Measurements from ENCODE around the gene CCDC141. TPM values are rescaled to one million over a fixed set of nuclear protein-coding genes. Genes with fewer than 3 reads are reported as not detected.

Gene CCDC141
- total RNA-seq, 2 donors from 2014 or later, result 0.42 to 1.0 TPM

DNA sequence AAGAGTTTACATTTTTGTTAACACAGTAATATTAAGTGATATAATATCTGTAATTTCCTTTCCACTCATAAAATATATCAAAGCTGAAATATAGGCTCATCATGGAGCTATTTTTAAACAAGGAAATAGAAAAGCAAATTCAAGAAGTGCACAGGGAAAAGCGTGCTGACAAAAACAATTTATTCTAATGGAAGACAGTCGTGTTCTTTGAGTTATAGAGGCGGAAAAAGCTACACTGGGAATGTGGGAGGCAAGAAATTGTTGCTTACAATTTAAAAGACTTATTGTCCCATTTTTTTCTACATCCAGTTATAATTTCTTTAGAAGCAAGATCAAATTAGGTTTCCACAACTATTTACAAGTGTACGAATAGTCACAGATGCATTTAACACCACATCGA lies 239.5 kb downstream of the CCDC141 start:
- H3K27ac ChIP-seq, result no peak overlapping the region
- TF ChIP-seq CTCF (IDR thresholded peaks at IDR 0.05), result no peak

DNA sequence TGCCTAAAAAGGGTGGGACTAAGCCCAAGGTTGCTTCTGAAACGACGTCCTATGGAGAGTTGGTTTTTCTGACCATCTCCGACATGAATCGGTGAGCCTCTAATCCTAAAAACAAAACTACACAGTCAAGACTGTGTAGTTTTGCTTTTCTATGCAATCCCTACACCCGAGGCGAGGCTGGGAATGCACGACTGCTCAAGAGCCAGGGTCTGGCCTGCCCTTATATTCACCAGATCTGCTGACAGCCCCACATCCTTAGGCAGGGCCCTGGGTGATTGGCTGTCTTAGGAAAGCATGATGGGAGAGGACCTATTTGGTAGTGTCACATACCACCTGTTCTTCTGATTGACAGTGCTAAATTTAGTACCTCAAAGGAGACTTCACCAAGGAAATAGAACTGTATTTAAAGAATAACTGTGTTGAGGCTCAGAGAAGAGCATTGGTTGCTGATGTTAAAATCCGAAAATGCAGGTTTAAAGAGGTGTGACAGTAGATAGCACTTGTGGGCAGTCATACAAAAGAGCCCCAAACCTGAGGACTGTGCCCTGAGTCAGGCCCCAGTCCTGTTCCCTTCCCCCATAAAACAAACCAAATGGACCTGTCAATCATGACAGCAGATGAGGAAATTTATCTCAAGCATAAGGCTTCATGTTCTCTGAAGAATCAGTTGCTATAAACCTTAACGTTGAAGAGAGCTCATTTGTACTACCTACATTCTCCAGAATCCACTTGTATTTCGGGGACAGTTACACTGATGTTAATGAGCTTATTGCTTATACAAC lies 242.5 kb downstream of the CCDC141 start, which contains the start of gene TTN:
TTN (minus strand) TSS at position 197 of the 782 bp plus-strand sequence. CDS start 2,781 bp downstream, outside the sequence.
- Histone ChIP-seq H3K9me3 (no peaks in the 10 kb centered on the region), H3K4me1 (no peaks in the 10 kb centered on the region), H3K36me3 (no peaks in the 10 kb centered on the region), H3K4me3 (no peak within 1 kb of the TSS), H3K27ac (no peak within 1 kb of the TSS), H3K9ac (ENCODE audit: low read depth in 2 of 2, low read length in 2 of 2) (no peak within 1 kb of the TSS), H3K27me3 (no peaks in the 10 kb centered on the region)
- intact Hi-C loops (cut with DNase I), result no loop called here
- no peak for TF ChIP-seq CTCF (IDR thresholded peaks at IDR 0.05)
- DNase-seq, result no peak

More for the DNA sequence above, 239.5 kb downstream of the CCDC141 start:
- intact Hi-C loops (cut with DNase I), result no loop called here
- Histone ChIP-seq H3K9ac (ENCODE audit: low read depth in 2 of 2, low read length in 2 of 2) (no peak overlapping the region), H3K27me3 (no peaks in the 10 kb centered on the region), H3K9me3 (no peaks in the 10 kb centered on the region), H3K36me3 (no peaks in the 10 kb centered on the region), H3K4me3 (no peak overlapping the region), H3K4me1 (no peaks in the 10 kb centered on the region)
- no peak for DNase-seq

- Histone ChIP-seq H3K4me1 (no peaks in the 10 kb centered on the region), H3K9me3 (no peaks in the 10 kb centered on the region), H3K4me3 (no peak overlapping the region), H3K9ac (ENCODE audit: low read depth in 2 of 2, low read length in 2 of 2) (no peak overlapping the region), H3K36me3 (no peaks in the 10 kb centered on the region), H3K27ac (no peak overlapping the region), H3K27me3 (no peaks in the 10 kb centered on the region)
- TF ChIP-seq CTCF (IDR thresholded peaks at IDR 0.05), result no peak
- intact Hi-C loops (cut with DNase I), result no loop called here
- DNase-seq, result no peak
These were observed 243.4 kb downstream of the CCDC141 start for GRCh38 chr2:178806543-178806942.

- H3K9me3 ChIP-seq, result no peaks in the 10 kb centered on the region
- intact Hi-C loops (cut with DNase I), result no loop called here
- no peaks in the 10 kb centered on the region for H3K27me3 ChIP-seq
- no peak for DNase-seq
- H3K4me1 ChIP-seq, result no peaks in the 10 kb centered on the region
- H3K27ac ChIP-seq, result no peak overlapping the region
- H3K9ac ChIP-seq (ENCODE audit: low read depth in 2 of 2, low read length in 2 of 2), result no peak overlapping the region
- no peak overlapping the region for H3K4me3 ChIP-seq
- no peak for TF ChIP-seq CTCF (IDR thresholded peaks at IDR 0.05)
- no peaks in the 10 kb centered on the region for H3K36me3 ChIP-seq
These were observed 244.5 kb downstream of the CCDC141 start for GRCh38 chr2:178805457-178805856.

GRCh38 chr2:178804791-178805190 lies 245.1 kb downstream of the CCDC141 start:
- no peaks in the 10 kb centered on the region for H3K9me3 ChIP-seq
- no peaks in the 10 kb centered on the region for H3K4me1 ChIP-seq
- no peak overlapping the region for H3K4me3 ChIP-seq
- intact Hi-C loops (cut with DNase I), result no loop called here
- H3K27ac ChIP-seq, result no peak overlapping the region
- TF ChIP-seq CTCF (IDR thresholded peaks at IDR 0.05), result peak; percentile 50
- no peaks in the 10 kb centered on the region for H3K27me3 ChIP-seq
- H3K9ac ChIP-seq (ENCODE audit: low read depth in 2 of 2, low read length in 2 of 2), result no peak overlapping the region
- H3K36me3 ChIP-seq, result no peaks in the 10 kb centered on the region
- no peak for DNase-seq
